ENCODE data around the gene DHRSX.
"Not testable (repeated sequence)": the region's sequence is repeated elsewhere in the genome, so short reads cannot be mapped to it uniquely, and the experiment has no call there.

DHRSX gene, protein sequence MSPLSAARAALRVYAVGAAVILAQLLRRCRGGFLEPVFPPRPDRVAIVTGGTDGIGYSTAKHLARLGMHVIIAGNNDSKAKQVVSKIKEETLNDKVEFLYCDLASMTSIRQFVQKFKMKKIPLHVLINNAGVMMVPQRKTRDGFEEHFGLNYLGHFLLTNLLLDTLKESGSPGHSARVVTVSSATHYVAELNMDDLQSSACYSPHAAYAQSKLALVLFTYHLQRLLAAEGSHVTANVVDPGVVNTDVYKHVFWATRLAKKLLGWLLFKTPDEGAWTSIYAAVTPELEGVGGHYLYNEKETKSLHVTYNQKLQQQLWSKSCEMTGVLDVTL

GRCh38 chrX:2500803-2501558 is at the start of gene DHRSX, which contains the start of gene ZBED1:
TSS of gene DHRSX (minus strand) at chrX:2500976. CDS start at chrX:2500925, 51 bp downstream.
TSS of gene ZBED1 (minus strand) at chrX:2500976. CDS start at chrX:2490719, 10,257 bp downstream.
- DNase-seq (ENCODE audit: low spot score) = peak; percentile 72

GRCh38 chrX:2549876-2550275 is 49.1 kb upstream of the DHRSX start:
- DNase-seq (ENCODE audit: low spot score) = no peak

DNA sequence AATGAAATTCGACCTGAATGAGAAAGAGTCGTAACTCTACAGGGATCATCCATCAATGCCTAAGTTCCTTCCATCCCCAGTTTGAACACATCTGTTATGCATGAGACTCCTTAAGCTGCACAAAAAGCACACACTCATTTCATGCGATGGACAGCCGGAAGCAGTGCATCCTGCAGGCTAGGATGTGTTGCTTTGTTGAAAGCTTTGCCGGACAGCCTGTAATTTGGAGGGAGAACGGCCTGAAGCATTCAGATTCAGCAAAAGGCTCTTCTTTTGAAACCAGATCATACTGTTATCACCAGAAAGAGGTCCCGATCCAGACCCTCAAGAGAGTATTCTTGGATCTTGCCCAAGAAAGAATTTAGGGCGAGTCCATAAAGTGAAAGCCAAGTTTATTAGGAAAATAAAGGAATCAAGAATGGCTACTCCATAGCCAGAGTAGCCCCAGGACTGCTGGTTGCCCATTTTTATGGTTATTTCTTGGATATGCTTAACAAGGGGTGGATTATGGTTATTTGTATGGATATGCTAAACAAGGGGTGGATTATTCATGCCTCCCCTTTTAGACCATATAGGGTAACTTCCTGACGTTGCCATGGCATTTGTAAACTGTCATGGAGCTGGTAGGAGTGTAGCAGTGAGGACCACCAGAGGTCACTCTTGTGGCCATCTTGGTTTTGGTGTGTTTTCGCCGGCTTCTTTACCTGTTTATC is 48.1 kb upstream of the DHRSX start:
- no peak for DNase-seq (ENCODE audit: low spot score)

DNA sequence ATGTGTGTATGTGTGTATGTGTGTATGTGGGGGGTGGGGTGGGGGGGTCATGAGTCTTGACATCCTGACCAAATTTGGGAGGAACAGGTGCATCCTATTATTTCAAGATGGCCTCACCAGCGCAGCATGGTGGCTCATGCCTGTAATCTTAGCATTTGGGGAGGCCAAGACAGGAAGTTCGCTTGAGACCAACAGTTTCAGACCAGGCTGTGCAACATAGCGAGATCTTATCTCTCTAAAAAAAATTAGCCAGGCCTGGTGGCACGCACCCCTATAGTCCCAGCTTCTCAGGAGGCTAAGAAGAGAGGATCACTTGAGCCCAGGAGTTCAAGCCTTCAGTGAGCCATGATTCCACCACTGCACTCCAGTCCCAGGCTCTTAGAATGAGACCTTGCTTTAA is 47.0 kb upstream of the DHRSX start:
- DNase-seq (ENCODE audit: low spot score) = no peak

DNA sequence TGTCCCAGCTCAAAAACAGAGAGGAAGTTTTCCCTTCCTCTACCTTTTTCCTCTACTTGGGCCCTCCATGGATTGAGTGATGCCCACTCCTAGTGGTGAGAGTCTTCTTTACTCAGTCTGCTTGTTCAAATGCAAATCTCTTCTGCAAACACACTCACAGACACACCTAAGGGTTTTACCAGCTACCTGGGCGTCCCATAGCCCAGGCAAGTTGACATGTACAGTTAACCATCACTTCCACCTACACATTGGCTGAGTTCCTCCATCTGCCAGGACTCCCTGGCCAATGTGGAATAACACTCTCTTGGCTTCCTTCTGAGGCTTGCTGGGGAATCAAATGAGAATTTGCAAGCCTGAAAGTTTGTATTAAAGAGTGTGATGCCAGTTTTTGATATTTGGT is 45.7 kb upstream of the DHRSX start:
- DNase-seq (ENCODE audit: low spot score) = no peak

DNA sequence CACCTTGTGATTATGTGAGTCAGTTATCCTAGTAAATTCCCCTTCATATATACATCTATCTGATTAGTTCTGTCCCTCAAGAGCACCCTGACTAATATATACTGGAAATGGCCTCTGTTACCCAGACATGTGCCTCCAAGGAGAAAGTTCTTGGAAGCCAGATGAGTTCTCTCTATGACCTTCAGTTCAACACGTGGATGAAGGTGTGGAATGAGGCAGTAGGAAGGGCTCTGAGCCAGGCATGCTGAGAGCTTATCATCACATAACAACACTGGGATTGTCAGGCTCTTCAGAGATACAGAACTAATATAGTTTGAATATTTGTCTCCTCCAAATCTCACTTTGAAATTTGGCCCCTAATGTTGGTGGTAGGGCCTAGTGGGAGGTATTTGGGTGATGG is 44.4 kb upstream of the DHRSX start:
- DNase-seq (ENCODE audit: low spot score) = no peak

DNA sequence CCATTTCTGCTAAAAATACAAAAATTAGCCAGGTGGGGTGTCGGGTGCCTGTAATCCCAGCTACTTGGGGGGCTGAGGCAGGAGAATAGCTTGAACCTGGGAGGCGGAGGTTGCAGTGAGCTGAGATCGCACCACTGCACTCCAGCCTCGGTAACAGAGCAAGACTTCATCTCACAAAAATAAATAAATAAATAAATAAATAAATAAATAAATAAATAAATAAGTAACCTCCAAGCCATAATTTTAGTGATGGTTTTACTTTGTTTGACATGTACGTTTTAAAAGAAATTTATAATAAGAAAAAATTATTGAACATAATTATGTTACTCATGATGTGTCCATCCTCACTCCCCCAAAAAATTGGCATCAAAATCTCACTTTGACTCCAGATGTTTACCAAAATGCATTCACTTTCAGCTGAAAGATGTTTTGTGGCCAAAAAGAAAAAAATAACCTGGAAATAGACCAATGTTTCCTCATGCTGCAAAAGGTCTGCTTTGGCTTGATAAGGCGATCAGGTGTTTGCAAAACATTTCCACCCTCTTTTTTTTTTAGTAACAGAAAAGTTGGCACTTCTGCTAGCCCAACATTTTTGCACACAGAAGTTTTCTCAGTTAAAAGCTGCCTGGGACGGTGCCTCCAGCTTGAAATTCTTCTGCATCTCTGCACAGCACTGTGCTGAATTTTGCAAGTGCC is 42.2 kb upstream of the DHRSX start:
- no peak for DNase-seq (ENCODE audit: low spot score)

- DNase-seq (ENCODE audit: low spot score) = no peak
Observed at GRCh38 chrX:2541603-2542002, 40.8 kb upstream of the DHRSX start.

GRCh38 chrX:2540426-2540947 is 39.7 kb upstream of the DHRSX start:
- DNase-seq (ENCODE audit: low spot score) = no peak

- no peak for DNase-seq (ENCODE audit: low spot score)
Observed at GRCh38 chrX:2539586-2539985, 38.8 kb upstream of the DHRSX start.

DNA sequence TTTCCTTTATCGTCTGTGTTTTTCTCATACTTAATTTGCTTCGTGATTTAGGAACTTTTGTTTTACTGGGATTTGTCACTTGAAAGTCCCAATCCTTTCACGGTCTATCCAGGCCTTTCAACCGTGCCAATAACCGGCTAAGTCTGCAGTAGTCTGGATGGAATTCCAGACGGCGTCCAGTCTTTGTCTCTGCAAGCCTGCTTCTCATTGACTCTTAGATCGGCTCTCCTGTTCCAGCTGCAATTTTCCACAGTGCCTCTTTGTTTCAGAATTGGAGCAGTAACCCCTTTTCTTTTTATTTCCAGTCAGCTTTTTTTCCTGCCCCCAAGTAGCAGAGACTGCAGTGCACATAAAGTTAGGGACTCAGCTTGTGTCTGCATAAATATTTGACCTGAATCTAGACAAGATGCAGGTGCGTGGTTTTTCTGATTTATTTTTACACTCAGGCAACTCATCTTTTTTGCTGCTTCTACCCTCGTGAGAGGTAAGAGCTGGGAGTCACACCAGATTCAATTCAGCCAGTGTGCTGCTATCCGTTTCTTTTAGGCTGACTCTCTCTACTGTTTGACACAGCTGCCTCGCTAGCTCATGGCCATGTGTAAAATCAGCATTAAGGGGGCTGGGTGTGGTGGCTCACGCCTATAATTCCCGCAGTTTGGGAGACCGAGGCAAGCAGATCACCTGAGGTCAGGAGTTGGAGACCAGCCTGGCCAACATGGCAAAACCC is 37.4 kb upstream of the DHRSX start:
- no peak for DNase-seq (ENCODE audit: low spot score)

- no peak for DNase-seq (ENCODE audit: low spot score)
Observed at GRCh38 chrX:2536974-2537373, 36.2 kb upstream of the DHRSX start.

DNA sequence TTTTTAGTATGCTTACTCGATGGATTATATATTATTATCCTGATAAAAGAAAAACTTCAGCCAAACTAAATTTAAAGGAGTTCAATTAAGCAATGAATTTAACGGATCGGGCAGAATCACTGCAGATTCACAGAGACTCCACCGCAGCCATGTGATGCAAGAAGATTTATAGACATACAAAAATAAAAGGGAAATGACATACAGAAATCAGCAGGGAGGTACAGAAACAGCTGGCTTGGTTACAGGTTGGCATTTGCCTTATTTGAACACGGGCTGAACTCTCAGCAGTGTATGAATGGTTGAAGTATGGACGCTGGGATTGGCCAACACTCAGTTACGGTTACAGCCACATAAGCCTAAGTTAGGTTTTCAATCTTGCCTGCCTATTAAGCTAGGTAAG is 35.4 kb upstream of the DHRSX start:
- DNase-seq (ENCODE audit: low spot score) = no peak

GRCh38 chrX:2534261-2535021 is 33.7 kb upstream of the DHRSX start:
- not testable (repeated sequence) for DNase-seq (ENCODE audit: low spot score)

DNA sequence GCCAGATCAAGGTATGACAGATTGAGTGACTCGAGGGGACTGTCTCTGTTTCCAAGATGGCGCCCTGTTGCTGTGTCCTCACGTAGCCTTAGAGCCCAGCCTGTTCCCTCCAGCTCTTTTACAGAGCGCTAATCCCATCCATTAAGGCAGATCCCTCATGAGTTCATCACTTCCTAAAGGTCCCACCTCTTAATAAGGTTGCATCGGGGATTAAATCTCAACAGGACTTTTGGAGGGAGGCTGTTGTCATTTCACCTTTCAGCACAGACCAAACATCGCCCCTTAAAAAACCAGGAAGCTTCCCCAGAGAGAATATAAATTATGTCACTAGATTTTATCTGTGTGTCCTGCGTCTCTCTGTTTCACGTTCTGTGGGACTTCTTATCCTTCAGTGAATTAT is 32.6 kb upstream of the DHRSX start:
- DNase-seq (ENCODE audit: low spot score) = no peak

DNA sequence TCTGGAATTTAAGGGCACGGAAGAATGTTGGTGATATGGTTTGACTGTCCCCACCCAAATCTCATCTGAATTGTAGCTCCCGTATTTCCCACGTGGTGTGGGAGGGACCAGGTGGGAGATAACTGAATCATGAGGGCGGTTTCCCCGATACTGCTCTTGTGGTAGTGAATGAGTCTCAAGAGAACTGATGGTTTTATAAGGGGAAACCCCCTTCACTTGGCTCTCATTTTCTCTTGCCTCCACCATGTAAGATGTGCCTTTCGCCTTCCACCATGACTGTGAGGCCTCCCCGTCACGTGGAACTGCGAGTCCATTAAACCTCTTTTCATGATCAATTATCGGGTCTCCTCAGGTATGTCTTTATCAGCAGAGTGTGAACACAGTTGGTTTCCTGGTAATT is 25.6 kb upstream of the DHRSX start:
- DNase-seq (ENCODE audit: low spot score) = no peak

- no peak for DNase-seq (ENCODE audit: low spot score)
Observed at GRCh38 chrX:2523911-2524310, 23.1 kb upstream of the DHRSX start.

- no peak for DNase-seq (ENCODE audit: low spot score)
Observed at GRCh38 chrX:2521927-2522386, 21.2 kb upstream of the DHRSX start.

DNA sequence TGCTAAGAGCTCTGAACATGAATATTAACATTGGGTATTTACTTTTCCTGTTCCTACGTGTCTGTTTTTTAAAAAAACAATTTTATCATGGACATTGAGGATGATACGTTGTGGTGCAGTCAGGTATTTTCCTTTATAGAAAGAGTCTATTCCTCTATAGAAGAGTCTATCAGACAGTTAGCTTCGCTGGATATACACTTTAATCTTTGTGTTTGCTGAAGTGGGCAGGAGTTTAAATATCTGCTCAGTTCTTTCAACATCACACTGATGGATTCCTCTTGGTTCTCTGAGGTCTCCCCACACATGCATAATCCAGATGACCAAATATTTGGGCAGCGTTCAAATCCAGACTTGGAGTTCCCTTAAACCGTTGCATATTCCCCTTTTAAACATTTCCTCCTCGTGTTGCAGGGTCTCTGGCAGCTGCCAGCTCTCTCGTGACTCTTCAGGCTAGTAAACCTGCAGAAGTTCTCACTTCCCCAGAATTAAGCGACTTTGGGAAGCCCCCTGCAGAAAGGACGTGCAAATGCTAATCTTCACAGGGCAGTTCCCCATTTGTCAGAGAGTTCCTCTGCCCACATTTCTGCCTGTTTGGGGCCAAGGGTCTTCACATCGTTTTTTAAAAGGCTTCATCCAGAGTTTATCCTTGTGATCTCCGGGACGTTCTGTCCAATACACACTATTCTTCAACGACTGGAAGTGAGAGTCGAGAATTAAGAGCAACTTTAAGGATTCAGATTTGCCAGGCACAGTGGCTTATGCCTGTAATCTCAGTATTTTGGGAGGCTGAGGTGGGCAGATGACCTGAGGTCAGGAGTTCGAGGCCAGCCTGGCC is 20.5 kb upstream of the DHRSX start:
- DNase-seq (ENCODE audit: low spot score) = peak; percentile 65

All from germinal center (tissue), 1 donor.